Mesenteric fat pad (tissue), 1 donor: ENCODE measurements around the gene OR2AE1. TPM values are rescaled to one million over a fixed set of nuclear protein-coding genes. Genes with fewer than 3 reads are reported as not detected.

Source experiments
- total RNA-seq: library from RNA; stranded (reverse); fragmentation: NEBNext Ultra II Directional; extraction: Animal tissue kit (Norgen Biotek cat#: 25700); gene quantifications from one replicate; pipeline ENCODE4 v1.2.1, GENCODE V29; 2021
- donor health status: DM: yes; HTN: yes; CAD: no.

OR2AE1 gene
- total RNA-seq, 1 donor from 2014 or later: not detected

Other genes with a start within 250 kb of the OR2AE1 start
- gene CYP3A5, start 197.0 kb downstream of the OR2AE1 start, total RNA-seq: 96.8 TPM
- gene CYP3A7, start 141.8 kb downstream of the OR2AE1 start, total RNA-seq: not detected
- 0.26 TPM for gene CYP3A4, start 92.8 kb downstream of the OR2AE1 start, total RNA-seq
- gene CYP3A43, start 49.0 kb downstream of the OR2AE1 start, total RNA-seq: 0.48 TPM
- 21.2 TPM for gene TRIM4, start 42.5 kb upstream of the OR2AE1 start, total RNA-seq
- 0.61 TPM for gene GJC3, start 52.6 kb upstream of the OR2AE1 start, total RNA-seq
- 76.2 TPM for gene AZGP1, start 99.0 kb upstream of the OR2AE1 start, total RNA-seq
- 58.9 TPM for gene ZKSCAN1, start 138.6 kb upstream of the OR2AE1 start, total RNA-seq
- gene ZSCAN21, start 172.7 kb upstream of the OR2AE1 start, total RNA-seq: 10.2 TPM
- gene ZNF3, start 204.7 kb upstream of the OR2AE1 start, total RNA-seq: 16.8 TPM
- 85.2 TPM for gene COPS6, start 211.9 kb upstream of the OR2AE1 start, total RNA-seq
- gene MCM7, start 224.4 kb upstream of the OR2AE1 start, total RNA-seq: 22.7 TPM
- gene AP4M1, start 224.6 kb upstream of the OR2AE1 start, total RNA-seq: 7.5 TPM
- 27.7 TPM for gene TAF6, start 242.3 kb upstream of the OR2AE1 start, total RNA-seq
- 9.2 TPM for gene CNPY4, start 242.6 kb upstream of the OR2AE1 start, total RNA-seq
- 1.7 TPM for gene MBLAC1, start 249.9 kb upstream of the OR2AE1 start, total RNA-seq